GM18502 (cell line): Measurements from ENCODE around the gene FOXS1.

Experiments
- ATAC-seq: cut with Tn5 transposase; IDR thresholded peaks from one replicate; pipeline ENCODE4 v1.9.1; 2021; ENCODE audit warnings: mild to moderate bottlenecking; ENCODE audit not compliant: unreplicated experiment, poor library complexity

The FOXS1 gene

GRCh38 chr20:31803552-31804291, 41.7 kb downstream of the FOXS1 start:
- no peak for ATAC-seq

GRCh38 chr20:31801508-31801907, 43.9 kb downstream of the FOXS1 start:
- no peak for ATAC-seq

- no peak for ATAC-seq
Observed at GRCh38 chr20:31797364-31797763, 48.0 kb downstream of the FOXS1 start.
